Myocyte (in vitro differentiated cells): ENCODE data around the gene HES2. TPM values are rescaled to one million over a fixed set of nuclear protein-coding genes. Genes with fewer than 3 reads are reported as not detected.
A peak's percentile ranks its signal among the peaks of the same experiment; 100 is the strongest.
"Not testable (repeated sequence)": the region's sequence is repeated elsewhere in the genome, so short reads cannot be mapped to it uniquely, and the experiment has no call there.

ENCODE experiments used
- DNase-seq: peaks from one replicate; pipeline ENCODE4 v3.0.0-alpha.2; 2012; ENCODE audit warnings: low read depth
- total RNA-seq: library from RNA; depleted of rRNA; stranded (reverse); fragments of >200 nt; gene quantifications from 2 replicates; pipeline ENCODE4 v1.2.3, GENCODE V29; 2014

The HES2 gene
- total RNA-seq, 1 donor from 2014 or later = 12.5 TPM

GRCh38 chr1:6437012-6437700 lies 17.4 kb upstream of the HES2 start:
- peak; percentile 77 for DNase-seq

DNA sequence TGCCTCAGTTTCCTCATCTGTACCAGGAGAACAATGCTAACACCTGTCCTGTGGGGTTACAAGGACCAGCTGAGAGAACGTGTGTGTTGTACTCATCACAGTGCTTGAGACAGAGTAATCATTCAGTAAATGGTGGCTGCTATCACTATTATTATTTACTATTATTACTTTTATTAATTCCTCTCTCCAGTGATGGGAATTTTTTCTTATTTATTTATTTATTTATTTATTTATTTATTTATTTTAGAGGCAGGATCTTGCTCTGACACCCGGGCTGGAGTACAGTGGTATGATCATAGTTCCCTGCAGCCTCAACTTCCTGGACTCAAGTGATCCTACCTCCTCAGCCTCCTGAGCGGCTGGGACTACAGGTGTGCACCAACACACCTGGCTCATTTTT lies 16.6 kb upstream of the HES2 start:
- not testable (repeated sequence) for DNase-seq

DNA sequence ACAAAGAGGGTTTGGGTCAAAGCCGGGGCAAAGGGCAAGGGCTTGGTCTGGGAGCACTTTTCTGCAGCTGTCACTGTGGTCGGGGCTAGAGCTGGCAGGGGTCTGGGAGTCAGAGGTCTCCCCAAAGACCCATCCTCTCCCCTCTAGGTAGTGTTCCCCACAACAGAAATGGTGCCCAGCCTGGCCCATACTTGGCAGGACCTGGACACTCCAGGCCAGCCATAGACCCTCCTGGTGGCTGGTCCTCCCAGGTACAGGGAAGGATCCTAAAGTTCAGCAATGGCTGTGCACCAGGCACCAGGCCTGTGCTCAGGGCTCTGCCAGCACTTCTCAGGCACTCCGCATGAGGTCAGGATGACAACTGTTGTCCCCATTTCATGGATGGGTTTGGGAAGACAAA lies 15.8 kb upstream of the HES2 start:
- no peak for DNase-seq

DNA sequence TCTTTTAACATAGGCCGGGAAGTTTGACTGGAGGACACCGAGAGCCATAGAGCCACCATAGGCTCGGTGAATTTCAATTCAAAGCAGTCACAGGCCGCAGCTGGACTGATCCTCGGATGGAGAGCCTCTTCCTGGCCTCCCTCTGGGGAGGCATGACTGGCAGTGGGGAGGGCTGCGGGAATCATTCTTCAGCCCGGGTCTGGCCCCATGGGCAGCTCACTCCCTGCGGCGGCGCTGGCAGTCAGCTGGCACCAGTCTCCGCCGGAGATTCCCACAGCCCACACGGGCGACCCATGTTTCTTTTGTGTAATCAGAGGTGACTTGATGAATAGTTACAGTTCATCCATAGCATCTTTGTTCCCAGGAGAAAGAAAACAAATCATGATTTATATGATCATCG lies 15.4 kb upstream of the HES2 start:
- no peak for DNase-seq

DNA sequence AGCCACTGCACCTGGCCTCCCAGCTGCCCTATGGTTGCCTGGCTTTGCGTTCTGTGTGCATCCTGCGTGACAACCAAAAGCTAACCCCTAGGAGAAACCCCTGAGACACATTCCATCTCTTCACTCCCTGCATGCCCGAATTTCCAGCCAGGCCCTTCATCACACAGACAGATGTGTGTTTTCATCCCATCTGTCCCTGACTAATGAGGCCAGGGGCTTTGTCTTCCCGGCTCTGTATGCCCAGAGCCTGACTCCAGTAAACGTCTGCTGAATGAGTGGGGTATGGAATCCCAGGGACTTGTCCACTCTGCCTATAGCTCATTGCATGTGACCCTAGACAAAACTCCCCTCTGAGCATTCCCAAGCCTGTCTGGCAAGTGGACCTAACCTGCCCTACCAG lies 14.5 kb upstream of the HES2 start:
- no peak for DNase-seq

- not testable (repeated sequence) for DNase-seq
Observed at GRCh38 chr1:6431645-6432579, 12.2 kb upstream of the HES2 start.

GRCh38 chr1:6429660-6430411 lies 10.1 kb upstream of the HES2 start:
- not testable (repeated sequence) for DNase-seq

GRCh38 chr1:6428453-6428852 lies 8.7 kb upstream of the HES2 start:
- not testable (repeated sequence) for DNase-seq

DNA sequence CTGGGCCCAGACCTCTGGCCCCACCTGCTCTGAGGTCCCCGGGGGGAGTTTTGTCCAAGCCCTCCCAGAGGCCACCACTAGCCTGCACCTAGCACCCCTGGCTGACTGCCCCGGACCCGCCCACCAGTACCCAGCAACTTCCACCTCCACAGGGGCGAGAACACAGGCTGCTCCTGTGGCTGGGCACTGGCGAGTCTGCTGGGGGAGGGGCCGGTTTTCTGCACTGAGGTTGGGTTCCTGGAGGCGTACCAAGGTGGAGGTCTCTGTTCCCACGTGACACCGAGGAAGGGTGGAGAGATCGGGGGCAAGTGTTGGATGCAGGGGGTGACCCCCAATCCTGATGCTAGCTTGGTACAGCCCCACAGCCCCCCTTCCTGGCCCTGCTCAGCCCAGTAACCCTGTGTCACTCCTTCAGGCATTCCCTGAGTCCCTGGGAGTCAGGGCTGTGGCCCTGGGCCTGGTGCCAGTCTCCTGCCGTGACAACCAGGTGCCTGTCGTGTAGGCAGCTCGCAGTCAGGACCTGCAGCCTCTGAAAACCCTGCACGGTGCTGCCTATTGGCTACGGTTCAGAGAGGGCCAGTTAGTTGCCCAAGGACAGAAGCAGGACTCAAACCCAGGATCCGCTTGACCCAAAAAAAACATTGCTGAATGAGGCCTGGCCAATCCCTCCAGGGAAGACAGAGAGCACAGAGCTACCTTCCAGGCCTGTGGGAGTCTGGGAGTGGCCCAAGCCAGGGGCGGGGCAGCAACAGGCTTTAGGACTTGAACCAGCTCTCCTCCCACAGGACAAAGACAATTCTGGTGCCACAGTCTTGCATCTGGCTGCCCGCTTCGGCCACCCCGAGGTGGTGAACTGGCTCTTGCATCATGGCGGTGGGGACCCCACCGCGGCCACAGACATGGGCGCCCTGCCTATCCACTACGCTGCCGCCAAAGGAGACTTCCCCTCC lies 8.0 kb upstream of the HES2 start:
- DNase-seq = no peak

- no peak for DNase-seq
Observed at GRCh38 chr1:6426972-6427350, 7.2 kb upstream of the HES2 start.

- DNase-seq = no peak
Observed at GRCh38 chr1:6426277-6426971, 6.7 kb upstream of the HES2 start.

- DNase-seq = no peak
Observed at GRCh38 chr1:6425658-6426057, 5.9 kb upstream of the HES2 start.

GRCh38 chr1:6424619-6425593 lies 5.2 kb upstream of the HES2 start, which contains the start of gene ESPN:
TSS of gene ESPN (plus strand) at chr1:6424776. CDS start at chr1:6424956, 180 bp downstream.
- no peak for DNase-seq

DNA sequence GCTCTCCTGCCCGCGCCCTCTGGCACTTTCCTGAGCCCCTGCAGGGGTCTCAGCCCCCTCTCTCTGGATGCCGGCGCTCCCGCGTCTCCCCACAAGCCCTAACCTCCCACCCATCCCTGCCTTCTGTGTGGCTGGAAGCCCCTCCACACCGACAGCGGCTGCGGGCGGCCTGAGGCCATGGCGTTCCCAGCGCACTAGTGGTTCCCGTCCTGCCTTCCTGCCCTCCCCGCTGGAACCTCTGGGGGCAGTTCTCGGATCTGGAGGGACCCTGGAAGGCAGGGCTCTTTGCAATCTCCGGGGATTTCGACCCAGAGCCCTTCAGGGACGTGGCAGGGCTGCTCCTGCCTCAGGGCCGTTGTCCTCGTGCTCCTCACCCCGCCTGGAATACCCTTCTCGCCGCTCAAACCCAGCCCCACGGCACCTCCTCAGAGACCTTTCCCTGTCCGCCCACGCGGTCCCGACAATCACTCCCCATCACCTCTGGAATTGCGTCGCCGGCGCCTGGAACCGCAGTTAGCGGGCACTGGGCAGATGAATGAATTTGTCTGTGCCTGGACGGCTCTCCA lies 4.4 kb upstream of the HES2 start:
- no peak for DNase-seq

DNA sequence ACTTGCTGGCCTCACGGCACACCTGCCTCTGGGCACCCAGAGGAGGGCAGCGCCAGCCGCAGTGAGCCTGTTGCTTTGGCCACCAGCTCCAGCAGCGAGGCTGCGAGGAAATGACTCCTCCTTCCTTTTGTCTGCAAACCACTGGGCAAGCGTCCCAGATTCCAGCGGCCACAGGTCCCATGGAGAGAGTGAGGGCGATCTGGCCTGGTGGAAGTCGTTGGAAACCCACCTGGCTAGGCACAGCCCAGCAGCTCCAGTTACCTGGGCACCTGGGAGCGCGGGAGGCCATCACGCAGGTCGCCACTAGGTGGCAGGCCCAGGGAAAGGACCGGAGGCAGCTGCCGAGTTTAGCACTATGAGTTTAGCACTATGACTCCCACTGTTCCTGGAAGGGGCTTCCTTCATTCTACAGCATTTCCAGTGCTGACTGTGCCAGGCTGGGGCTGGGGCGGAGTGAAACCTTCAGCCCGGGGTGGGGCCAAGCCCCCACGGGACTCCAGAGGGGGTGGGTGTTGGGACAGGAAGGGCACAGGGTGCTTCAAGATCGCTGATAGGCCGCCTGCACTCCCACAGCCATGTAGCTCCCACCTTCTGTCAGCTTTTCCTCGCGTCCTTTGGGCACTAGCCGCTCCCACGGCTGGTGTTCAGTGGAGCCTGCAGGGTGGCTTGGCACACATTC lies 3.7 kb upstream of the HES2 start:
- DNase-seq = peak; percentile 77

- no peak for DNase-seq
Observed at GRCh38 chr1:6421266-6421665, 1.5 kb upstream of the HES2 start.

GRCh38 chr1:6420454-6421042 lies 829 bp upstream of the HES2 start:
- peak; percentile 72 for DNase-seq
